HG03108 (cell line): Measurements from ENCODE around the gene MCM10.
"Not testable (repeated sequence)": the region's sequence is repeated elsewhere in the genome, so short reads cannot be mapped to it uniquely, and the experiment has no call there.

Source experiments
- ATAC-seq: cut with Tn5 transposase; IDR thresholded peaks from one replicate; pipeline ENCODE4 v1.9.1; 2021; ENCODE audit warnings: moderate library complexity; ENCODE audit not compliant: unreplicated experiment

MCM10 gene

GRCh38 chr10:13219685-13220670 lies 58.6 kb downstream of the MCM10 start:
- ATAC-seq: no peak

GRCh38 chr10:13221572-13221971 lies 60.2 kb downstream of the MCM10 start:
- no peak for ATAC-seq

GRCh38 chr10:13222151-13222550 lies 60.8 kb downstream of the MCM10 start:
- no peak for ATAC-seq

DNA sequence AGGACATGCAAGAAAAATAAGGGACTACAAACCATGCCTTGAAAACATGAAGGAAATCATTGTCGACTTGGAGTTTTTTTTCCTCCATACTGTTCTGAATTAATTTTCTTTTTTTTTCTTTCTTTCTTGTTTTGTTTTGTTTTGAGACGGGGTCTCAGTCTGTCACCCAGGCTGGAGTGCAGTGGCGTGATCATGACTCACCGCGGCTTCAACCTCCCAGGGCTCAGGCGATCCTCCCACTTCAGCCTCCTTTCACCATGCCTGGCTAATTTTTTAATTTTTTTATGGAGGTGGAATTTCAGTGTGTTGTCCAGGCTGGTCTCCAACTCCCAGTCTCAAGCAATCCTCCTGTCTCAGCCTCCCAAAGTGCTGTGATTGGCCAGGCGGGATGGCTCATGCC lies 61.2 kb downstream of the MCM10 start:
- ATAC-seq: no peak

- ATAC-seq: no peak
Observed at GRCh38 chr10:13223241-13223640, 61.9 kb downstream of the MCM10 start.

DNA sequence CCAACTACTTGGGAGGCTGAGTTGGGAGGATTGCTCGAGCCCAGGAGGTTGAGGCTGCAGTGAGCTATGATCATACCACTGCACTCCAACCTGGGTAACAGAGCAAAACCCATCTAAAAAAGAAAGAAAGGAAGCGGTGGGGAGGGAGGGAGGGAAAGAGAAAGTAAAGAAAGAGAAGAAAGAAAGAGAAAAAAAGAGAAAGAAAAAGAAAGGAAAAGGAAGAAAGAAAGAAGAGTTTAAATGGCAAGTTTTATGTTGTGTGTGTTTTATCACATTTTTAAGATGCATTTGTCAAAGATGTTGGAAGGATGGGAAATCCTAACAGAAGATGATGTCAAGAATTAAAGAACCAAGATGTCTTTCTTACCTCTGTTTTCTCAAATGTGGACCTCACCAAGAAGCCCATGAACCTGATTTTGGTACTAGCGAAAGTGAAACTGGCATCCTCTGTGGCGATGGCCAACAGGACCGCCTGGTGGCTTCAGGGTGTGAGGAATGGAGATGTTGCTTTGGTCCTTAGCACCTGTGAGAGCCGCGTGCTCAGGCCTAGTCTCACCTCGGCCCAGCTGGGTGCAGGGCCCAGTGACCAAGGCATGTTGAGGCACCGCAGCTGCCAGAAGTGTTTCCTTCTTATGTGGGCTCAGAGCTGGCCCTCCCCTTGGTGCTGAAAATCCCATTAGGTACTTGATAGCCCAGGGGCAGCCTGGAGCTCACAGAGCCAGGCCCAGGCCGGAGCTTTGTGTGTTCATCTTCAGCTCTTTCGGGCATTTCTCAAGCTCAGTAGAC lies 63.0 kb downstream of the MCM10 start:
- no peak for ATAC-seq

GRCh38 chr10:13225601-13226000 lies 64.2 kb downstream of the MCM10 start:
- ATAC-seq: no peak

GRCh38 chr10:13227031-13227430 lies 65.7 kb downstream of the MCM10 start:
- ATAC-seq: no peak

- ATAC-seq: no peak
Observed at GRCh38 chr10:13231190-13231589, 69.8 kb downstream of the MCM10 start.

DNA sequence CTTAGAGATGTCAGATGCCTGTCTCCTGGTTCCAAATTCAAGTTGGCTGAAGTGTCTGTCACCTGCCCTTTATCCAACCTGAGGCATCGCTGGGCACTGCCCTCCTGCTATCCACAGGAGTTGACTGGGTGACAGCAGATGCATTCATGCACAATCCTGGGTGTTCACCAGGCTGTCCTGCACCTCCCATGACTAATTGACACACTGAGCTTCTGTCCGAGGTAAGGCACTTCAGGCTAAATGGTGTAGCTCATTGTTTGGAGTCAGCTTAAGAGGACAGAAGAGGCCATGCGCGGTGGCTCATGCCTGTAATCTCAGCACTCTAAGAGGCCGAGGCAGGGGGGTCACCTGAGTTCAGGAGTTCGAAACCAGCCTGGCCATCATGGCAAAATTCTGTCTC lies 70.5 kb downstream of the MCM10 start:
- no peak for ATAC-seq

DNA sequence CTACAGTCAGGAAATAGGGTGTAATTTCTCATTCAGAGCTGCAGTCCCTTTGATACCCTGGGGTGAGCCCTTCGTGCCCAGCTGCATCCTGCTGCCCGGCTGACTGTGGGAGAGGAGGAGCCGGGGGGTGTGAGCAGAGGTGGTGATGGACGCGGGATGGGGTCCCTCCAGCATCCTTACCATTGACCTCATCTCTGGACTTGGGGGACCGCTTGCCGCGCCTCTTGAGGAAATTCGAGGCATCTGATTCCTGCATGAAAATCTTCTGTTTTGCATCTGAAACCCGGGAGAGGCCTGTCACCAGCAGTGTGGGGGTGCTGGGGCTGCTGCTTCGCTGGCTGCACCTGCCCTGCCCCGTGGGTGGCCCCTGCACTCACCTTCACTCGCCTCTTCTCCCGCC lies 72.0 kb downstream of the MCM10 start:
- no peak for ATAC-seq

DNA sequence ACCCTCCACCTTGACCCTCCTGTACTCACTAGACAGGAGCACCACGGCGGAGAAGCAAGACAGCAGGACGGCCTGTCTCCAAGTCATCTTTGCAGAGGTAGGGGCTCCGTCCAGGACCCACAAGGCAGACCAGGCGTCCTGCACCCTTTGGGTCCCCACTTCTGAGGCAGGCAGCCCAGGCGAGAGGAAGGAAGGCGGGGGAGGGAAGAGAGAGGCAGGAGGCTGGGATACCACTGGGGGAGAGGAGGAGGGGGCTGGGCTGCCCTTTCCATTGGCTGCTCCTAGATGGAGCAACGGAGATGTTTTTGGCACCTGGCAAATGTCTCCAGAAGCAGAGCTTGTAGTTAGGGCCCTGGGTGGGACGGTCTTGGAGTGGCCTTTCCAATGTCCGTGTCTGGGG lies 72.8 kb downstream of the MCM10 start, which contains the start of gene UCMA:
TSS of gene UCMA (minus strand) at position 203 of the 400 bp plus-strand sequence. CDS start at position 87, 116 bp downstream.
- no peak for ATAC-seq

DNA sequence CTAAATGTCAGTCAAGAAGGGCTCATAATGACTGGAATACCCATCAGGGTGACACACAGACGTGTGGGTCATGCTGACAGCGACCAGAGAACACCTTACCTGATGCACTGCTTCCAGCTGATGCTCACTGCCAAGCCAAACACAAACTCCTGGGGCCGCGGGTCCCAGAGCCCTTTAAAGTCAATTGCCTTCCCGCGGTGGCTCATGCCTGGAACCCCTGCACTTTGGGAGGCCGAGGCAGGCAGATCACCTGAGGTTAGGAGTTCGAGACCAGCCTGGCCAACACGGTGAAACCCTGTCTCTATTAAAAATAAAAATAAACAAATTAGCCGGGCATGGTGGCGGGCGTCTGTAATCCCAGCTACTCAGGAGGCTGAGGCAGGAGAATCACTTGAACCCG lies 73.4 kb downstream of the MCM10 start:
- not testable (repeated sequence) for ATAC-seq

- no peak for ATAC-seq
Observed at GRCh38 chr10:13236638-13237037, 75.3 kb downstream of the MCM10 start.

DNA sequence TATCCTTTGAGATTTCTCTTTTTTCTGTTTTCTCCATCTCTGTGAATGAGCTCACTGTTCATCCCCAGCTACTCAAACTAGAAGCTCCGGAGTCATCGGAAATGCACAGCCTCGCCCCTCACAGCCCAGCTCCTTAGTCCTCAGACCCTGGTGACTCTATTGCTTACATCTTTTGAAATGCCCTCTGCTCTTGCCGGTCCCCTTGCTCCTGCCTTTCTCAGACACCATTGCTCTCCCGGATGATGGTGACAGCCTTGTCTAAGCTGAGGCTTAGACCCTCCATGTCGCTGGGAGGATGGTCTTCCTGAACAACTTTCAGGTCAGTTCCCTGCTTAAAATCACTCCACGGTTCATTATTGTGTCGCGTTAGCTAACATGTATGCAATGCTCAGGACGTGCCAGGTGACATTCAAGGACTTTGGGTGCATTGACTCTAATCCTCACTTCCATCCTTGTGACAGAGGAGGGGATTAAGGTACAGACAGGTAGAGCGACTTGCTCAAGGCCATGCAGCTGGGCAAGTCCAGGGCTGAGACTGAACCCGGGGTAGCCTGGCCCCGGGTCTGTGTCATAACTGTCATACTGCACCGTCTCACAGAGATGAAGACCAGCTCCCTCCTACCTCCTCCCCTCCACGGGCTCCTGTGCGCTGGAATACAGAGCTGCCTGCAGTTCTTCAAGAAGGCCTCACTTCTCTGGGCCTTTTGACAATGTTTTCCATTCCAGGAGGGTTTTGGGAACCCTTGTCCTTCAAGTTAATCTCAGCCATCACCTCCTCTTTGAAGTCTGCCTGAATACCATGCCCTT lies 77.1 kb downstream of the MCM10 start:
- no peak for ATAC-seq

DNA sequence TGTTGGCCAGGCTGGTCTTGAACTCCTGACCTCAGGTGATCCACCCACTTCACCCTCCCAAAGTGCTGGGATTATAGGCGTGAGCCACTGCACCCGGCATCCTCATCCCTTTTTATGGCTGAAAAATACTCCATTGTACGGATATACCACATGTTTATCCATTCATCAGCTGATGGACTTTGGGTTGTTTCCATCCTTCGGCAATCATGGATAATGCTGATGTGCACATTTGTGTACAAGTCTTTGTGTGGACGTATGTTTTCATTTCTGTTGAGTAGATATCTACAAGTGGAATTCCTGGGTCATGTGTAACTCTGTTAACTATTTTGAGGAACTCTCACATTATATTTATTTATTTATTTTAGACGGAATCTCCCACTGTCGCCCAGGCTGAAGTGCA lies 78.6 kb downstream of the MCM10 start:
- no peak for ATAC-seq

DNA sequence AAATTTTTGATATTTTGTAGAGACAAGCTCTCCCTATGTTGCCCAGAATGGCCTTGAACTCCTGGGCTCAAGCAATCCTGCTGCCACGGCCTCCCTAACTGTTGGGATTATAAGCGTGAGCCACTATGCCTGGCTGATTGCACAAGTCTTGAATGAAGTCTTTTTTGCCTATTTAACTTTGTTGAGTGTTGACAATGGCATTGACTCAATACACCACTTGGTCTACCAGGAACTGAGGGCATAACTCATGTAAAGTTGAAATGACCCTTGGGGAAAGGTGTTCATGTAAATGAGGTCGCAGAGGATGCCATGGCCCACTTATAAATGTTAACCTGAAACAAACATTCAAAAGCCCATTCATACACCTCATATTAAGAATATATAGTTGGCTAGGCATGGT lies 80.3 kb downstream of the MCM10 start:
- no peak for ATAC-seq

DNA sequence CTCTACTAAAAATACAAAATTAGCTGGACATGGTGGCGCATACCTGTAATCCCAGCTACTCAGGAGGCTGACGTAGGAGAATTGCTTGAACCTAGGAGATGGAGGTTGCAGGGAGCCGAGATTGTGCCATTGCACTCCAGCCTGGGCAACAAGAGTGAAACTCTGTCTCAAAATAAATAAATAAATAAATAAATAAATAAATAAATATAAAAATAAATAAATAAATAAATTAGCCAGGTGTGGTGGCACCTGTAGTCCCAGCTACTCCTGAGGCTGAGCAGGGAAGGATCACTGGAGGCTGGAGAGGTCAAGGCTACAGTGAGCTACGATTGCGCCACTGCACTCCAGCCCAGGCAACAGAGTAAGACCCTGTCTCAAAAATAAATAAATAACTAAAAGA lies 80.9 kb downstream of the MCM10 start:
- ATAC-seq: not testable (repeated sequence)

- ATAC-seq: no peak
Observed at GRCh38 chr10:13247246-13247645, 85.9 kb downstream of the MCM10 start.

DNA sequence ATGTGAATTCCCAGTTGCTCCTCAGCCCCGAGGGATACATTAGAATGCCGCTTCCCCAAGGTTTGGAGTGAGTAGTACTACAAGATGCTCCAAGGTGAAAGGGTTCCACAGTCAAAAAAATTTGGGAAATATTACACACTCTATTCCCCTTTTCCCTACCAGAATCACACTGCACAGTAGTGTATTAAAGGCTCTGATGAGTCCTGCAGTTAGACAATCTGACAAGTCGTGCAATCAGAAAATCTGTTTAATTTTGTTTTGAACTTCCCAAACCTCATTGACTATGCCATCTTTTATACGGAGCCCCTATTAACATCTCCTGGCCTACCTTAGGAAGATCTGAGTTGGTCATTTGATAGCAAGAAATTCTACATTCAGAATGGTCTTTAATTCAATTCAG lies 86.4 kb downstream of the MCM10 start:
- ATAC-seq: no peak

- no peak for ATAC-seq
Observed at GRCh38 chr10:13253726-13254125, 92.4 kb downstream of the MCM10 start.
